COLO668 (cell line): Measurements from ENCODE around the gene CMA1.
"Not testable (repeated sequence)": the region's sequence is repeated elsewhere in the genome, so short reads cannot be mapped to it uniquely, and the experiment has no call there.

ENCODE experiments used
- DNase-seq: peaks from one replicate; lab custom pipeline; 2025; ENCODE audit not compliant: unreplicated experiment; lab: John Stamatoyannopoulos, UW

The CMA1 gene, protein sequence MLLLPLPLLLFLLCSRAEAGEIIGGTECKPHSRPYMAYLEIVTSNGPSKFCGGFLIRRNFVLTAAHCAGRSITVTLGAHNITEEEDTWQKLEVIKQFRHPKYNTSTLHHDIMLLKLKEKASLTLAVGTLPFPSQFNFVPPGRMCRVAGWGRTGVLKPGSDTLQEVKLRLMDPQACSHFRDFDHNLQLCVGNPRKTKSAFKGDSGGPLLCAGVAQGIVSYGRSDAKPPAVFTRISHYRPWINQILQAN

GRCh38 chr14:24508155-24508840, at the start of gene CMA1:
Gene CMA1, minus strand, starts transcription at chr14:24508265. Its CDS starts 30 bp downstream, at chr14:24508235.
- no peak for DNase-seq

- no peak for DNase-seq
Observed at GRCh38 chr14:24556756-24557155, 48.7 kb upstream of the CMA1 start.

- DNase-seq: not testable (repeated sequence)
Observed at GRCh38 chr14:24549064-24549463, 41.0 kb upstream of the CMA1 start.

DNA sequence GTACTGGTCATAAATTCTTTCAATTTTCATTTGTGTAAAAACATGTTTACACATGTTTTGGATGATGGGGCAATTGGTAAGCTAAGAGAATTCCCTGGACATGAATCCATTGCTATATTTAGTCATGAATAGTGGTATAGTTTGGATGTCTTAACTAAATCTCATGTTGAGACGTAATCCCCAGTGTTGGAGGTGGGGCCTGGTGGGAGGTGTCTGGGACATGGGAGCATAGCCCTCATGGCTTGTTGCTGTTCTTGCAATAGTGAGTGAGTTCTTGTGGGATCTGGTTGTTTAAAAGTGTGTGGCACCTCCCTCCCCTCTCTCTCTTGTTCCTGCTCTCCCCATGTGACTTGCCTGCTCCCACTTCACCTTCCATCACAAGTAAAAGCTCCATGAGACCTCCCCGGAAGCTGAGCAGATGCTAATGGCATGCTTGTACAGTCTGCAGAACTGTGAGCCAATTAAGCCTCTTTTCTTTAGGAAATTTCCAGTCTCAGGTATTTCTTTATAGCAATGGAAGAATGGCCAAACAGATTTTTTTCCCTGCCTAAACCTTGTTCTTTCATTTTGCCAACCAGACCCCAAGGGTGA, 34.4 kb upstream of the CMA1 start:
- DNase-seq: no peak

DNA sequence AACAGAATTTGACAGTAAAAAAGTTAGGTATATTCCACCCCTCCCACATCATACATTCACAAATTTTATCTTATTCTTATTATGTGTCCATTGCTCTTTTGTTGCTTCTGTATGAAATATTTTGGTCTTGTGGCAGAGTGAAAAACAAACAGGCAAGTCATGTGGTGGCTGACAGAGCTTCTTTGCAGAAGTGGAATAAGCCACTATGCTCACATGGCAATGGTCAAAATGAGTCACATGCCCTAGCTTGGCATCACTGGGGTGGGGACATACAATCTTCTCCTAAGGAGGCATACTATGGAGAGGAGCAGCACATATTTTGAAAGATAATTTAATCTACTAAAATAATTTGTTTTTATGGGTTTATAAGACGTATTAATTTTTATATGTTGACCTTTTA, 27.7 kb upstream of the CMA1 start:
- no peak for DNase-seq

- DNase-seq: no peak
Observed at GRCh38 chr14:24534286-24534685, 26.2 kb upstream of the CMA1 start.

DNA sequence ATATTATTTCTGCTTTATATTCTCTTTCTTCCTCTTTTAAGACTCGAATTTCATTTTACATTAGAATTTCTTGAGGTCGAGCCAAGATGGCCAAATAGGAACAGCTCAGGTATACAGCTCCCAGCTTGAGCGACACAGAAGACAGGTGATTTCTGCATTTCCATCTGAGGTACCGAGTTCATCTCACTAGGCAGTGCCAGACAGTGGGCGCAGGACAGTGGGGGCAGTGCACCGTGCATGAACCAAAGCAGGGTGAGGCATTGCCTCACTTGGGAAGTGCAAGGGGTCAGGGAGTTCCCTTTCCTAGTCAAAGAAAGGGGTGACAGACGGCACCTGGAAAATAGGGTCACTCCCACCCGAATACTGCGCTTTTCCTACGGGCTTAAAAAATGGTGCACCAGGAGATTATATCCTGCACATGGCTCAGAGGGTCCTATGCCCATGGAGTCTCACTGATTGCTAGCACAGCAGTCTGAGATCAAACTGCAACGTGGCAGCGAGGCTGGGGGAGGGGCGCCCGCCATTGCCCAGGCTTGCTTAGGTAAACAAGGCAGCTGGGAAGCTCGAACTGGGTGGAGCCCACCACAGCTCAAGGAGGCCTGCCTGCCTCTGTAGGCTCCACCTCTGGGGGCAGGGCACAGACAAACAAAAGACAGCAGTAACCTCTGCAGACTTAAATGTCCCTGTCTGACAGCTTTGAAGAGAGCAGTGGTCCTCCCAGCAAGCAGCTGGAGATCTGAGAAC, 18.0 kb upstream of the CMA1 start:
- DNase-seq: not testable (repeated sequence)

- DNase-seq: no peak
Observed at GRCh38 chr14:24518851-24519250, 10.8 kb upstream of the CMA1 start.

DNA sequence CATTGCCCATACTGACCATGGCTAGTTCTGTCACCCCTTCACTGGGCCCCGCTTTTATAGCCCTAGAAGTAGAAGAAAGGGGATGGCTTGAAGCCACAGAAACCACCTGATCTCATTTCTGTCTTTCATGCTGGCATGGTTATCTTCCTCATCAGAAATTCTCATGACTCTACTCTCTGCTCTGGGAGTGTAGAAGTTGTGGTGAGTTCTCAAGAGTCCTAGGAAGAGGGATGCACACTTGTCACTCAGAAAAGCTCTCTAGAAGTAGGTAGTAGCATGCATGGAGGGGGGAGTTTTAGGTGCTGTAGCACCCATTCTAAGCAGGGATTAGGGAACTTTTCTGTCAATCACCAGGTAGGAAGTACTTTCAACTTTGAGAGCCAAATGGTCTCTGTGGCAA, 6.1 kb upstream of the CMA1 start:
- DNase-seq: no peak

- no peak for DNase-seq
Observed at GRCh38 chr14:24513009-24513408, 4.9 kb upstream of the CMA1 start.

- DNase-seq: no peak
Observed at GRCh38 chr14:24506443-24506842, 1.6 kb downstream of the CMA1 start.

- DNase-seq: no peak
Observed at GRCh38 chr14:24504425-24504950, 3.6 kb downstream of the CMA1 start.

DNA sequence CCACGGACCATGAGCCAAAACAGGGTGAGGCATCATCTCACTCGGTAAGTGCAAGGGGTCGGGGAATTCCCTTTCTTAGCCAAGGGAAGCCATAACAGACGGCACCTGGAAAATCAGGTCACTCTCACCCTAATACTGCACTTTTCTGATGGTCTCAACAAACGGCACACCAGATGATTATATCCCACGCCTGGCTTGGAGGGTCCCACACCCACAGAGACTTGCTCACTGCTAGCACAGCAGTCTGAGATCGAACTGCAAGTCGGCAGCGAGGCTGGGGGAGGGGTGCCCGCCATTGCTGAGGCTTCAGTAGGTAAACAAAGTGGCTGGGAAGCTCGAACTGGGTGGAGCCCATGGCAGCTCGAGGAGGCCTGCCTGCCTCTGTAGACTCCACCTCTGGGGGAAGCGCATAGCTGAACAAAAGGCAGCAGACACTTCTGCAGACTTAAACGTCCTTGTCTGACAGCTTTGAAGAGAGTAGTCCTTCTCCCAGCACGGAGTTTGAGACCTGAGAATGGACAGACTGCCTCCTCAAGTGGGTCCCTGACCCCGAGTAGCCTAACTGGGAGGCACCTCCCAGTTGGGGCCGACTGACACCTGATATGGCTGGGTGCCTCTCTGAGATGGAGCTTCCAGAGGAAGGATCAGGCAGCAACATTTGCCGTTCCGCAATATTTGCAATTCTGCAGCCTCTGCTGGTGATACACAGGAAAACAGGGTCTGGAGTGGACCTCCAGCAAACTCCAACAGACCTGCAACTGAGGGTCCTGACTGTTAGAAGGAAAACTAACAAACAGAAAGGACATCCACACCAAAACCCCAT, 16.3 kb downstream of the CMA1 start:
- DNase-seq: peak; percentile 8

DNA sequence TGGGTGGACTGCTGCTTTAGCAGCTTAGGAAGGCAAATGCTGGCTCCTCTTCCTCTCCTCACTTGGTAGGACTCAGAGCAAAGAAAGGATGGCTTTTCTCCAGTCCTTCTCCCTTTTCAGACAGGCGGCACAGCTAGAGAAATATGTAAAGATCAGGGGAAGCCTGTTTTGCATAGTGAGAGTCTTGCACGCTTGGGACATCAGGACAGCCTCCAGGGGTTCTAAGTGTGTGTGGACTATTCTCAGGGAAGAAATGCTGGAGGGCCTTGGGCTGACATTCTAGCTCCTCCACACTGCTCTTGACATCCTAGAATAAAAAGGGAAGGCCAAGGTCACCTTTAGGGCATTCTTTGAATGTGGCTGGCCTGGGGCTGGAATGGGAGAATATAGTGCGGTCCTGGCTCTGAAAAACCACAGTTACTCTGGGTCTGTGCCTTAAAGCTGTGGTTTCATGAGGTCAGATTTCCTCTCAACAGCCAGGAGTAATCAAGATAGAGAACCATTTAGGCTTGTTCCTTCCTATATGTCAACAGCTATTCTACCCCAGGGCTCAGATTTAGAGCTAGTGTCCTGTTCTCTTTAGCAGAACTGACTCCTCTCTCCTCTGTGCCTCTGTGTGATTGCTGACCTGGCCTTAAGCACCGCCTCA, 24.3 kb downstream of the CMA1 start:
- DNase-seq: no peak

DNA sequence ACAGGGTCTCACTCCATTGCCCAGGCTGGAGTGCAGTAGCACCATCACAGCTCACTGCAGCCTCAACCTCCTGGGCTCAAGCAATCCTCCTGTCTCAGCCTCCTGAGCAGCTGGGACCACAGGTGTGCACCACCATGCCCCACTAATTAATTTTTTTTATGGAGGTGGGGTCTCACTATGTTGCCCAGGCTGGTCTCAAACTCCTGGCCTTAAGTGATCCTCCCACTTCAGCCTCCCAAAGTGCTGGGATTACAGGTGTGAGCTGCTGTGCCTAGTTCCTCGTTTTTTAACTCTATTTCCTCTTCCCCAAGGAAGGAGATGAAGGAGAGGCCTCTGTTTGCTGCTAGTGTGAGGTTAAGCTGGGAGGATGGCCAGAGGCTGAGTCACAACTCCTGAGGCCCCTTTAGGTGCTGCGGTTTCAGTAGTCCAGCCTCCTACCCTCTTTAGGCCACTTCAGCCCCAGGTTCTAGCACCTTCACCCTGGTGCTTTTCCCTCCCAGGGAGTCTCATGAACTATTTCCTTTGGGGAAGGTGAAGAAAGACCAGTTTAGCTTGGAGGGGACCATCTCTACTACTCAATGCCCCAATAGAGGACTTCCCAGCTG, 25.3 kb downstream of the CMA1 start:
- not testable (repeated sequence) for DNase-seq

DNA sequence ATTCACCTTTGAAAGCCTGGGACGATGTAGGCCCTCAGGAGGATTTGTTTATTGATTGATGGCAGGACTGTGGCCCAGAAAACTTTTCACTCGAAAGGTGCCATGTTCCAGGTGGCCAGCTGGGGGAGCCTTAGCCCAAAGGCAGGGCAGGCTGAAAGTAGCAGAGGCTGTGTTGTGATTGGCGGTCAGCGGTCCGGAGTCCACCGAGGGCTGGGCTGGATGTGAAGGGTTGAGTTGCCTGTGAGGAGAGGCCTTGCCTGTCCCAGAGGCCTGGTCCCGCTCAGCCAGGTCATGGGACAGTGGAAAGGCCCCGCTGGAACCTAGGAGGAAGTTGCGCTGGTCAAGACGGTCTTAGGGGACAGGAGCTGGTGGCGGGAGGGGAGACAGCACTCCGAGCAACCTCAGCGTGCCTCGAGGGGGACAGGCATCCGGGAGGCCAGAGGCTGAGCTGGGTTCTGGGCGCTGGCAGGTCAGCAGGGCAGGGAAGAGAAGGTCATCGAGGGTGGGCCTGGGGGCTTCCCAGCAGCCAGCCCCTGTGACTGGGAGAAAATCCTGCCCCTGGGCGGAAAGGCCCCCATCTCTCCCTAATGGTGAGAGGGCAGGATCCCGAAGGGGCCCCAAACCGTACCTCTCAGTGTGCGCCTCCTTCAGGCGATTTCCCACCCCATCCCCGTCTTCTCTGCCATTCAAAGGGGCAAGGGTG, 26.3 kb downstream of the CMA1 start:
- peak; percentile 55 for DNase-seq

DNA sequence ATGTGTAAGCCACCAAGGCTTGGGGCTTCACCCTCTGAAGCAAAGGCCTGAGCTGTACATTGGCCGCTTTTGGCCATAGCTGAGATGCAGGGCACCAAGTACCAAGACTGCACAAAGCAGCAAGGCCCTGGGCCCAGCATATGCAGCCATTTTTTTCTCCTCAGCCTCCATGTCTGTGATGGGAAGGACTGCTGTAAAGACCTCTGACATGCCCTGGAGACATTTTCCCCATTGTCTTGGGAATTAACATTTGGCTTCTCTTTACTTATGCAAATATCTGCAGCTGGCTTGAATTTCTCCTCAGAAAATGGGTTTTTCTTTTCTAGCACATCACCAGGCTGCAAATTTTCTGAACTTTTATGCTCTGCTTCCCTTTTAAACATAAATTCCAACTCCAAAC, 28.1 kb downstream of the CMA1 start:
- DNase-seq: not testable (repeated sequence)

- no peak for DNase-seq
Observed at GRCh38 chr14:24475261-24475660, 32.8 kb downstream of the CMA1 start.

DNA sequence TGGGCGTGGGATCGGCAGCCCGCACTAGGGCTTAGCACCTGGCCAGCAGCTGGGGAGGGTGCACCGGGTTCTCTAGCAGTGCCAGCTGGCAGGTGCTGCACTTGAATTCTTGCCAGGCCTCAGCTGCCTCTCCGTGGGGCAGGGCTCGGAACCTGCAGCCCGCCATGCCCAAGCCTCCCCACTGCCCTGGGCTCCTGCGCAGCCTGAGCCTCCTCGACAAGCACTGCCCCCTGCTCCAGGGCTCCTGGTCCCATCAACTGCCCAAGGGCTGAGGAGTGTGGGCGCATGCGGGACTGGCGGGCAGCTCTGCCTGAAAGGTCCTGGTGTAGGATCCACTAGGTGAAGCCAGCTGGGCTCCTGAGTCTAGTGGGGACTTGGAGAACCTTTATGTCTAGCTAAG, 34.9 kb downstream of the CMA1 start:
- DNase-seq: no peak
